Measurements from ENCODE around the gene TRIM46. TPM values are rescaled to one million over a fixed set of nuclear protein-coding genes. Genes with fewer than 3 reads are reported as not detected.

TRIM46 gene
- total and polyA plus RNA-seq, 9 of the 15 experiments (the other 6 are each of a cell fraction or from before 2014, with no cell fraction given) = 0.05 to 0.60 (median 0.16) TPM; not detected in 3

- no peak for TF ChIP-seq ZNF318 (IDR thresholded peaks at IDR 0.05; ENCODE audit: borderline replicate concordance in 1 of 2, low read depth in 1 of 2)
- TF ChIP-seq BACH1 (tag; IDR thresholded peaks at IDR 0.05) = no peak
- no peak for TF ChIP-seq ZNF764 (CRISPR knock-in tag; IDR thresholded peaks at IDR 0.05; ENCODE audit: low read depth)
- TF ChIP-seq GATAD2B (IDR thresholded peaks at IDR 0.05; ENCODE audit: borderline replicate concordance) = no peak
- TF ChIP-seq CTCF (IDR thresholded peaks at IDR 0.05 in 2 of 3, conservative IDR thresholded peaks at IDR 0.05 in 1 of 3; ENCODE audit: insufficient read depth in 2 of 3, low read depth in 1 of 3, low read length in 3 of 3) = peak in 2 of 3 experiments; percentile 2 to 15; a peak in 1 of 6 replicates
- TF ChIP-seq ZNF121 (CRISPR knock-in tag; conservative IDR thresholded peaks at IDR 0.05) = no peak
- no peak for TF ChIP-seq GTF2B (IDR thresholded peaks at IDR 0.05; ENCODE audit: extremely low read depth, insufficient read length)
- peak; percentile 89 for TF ChIP-seq ASH1L (IDR thresholded peaks at IDR 0.05; ENCODE audit: borderline replicate concordance, low read depth, partially characterized antibody)
- TF ChIP-seq NFRKB (IDR thresholded peaks at IDR 0.05; ENCODE audit: low read depth) = peak; percentile 77
- TF ChIP-seq EGR1 (conservative IDR thresholded peaks at IDR 0.05) = peak; percentile 97
- TF ChIP-seq HEY1 (CRISPR knock-in tag; IDR thresholded peaks at IDR 0.05; ENCODE audit: borderline replicate concordance) = no peak
- no peak for TF ChIP-seq ZBTB33 (CRISPR knock-in tag; IDR thresholded peaks at IDR 0.05)
- no peak for TF ChIP-seq ZFPM2 (CRISPR knock-in tag; IDR thresholded peaks at IDR 0.05)
- peak; percentile 9; the same call in 1 of the 2 replicates for TF ChIP-seq ZFP1 (CRISPR knock-in tag; IDR thresholded peaks at IDR 0.05)
Measured at GRCh38 chr1:155227261-155228095, 53.8 kb downstream of the TRIM46 start (continued).
